Fibroblast of skin of back (primary cell): Measurements from ENCODE around the gene TEK. TPM values are rescaled to one million over a fixed set of nuclear protein-coding genes. Genes with fewer than 3 reads are reported as not detected.
"Not testable (repeated sequence)": the region's sequence is repeated elsewhere in the genome, so short reads cannot be mapped to it uniquely, and the experiment has no call there.

Experiments
- DNase-seq: peaks from one replicate; pipeline ENCODE4 v3.0.0-alpha.2; 2013
- polyA plus RNA-seq, 2 experiments: library from polyadenylated mRNA; unstranded; fragments of 120-200 nt; gene quantifications; one replicate each; pipeline ENCODE4 v1.2.1, GENCODE V29; 2013; ENCODE audit not compliant: insufficient read length in 2 of 2

TEK gene
- 11.2 TPM for polyA plus RNA-seq (2013, experiment 1 of 2; ENCODE audit: insufficient read length)
- polyA plus RNA-seq (2013, experiment 2 of 2; ENCODE audit: insufficient read length) = 4.6 TPM

DNA sequence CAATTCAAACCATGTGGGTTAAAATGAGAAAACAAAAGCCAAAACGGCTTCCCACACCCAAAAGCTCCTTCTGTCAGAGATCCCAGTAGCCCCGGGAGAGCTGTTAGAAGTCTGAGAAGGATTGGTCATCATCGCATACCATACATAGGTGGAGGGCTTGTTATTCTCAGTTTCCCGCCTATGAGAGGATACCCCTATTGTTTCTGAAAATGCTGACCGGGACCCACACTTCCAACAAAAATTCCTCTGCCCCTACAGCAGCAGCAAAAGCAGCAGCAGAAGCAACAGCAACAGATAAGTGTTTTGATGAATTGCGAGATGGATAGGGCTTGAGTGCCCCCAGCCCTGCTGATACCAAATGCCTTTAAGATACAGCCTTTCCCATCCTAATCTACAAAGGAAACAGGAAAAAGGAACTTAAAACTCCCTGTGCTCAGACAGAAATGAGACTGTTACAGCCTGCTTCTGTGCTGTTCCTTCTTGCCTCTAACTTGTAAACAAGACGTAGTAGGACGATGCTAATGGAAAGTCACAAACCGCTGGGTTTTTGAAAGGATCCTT lies at the start of gene TEK:
TEK (plus strand) TSS at position 245 of the 561 bp plus-strand sequence. CDS start 366 bp downstream, outside the sequence.
- peak; percentile 66 for DNase-seq

DNA sequence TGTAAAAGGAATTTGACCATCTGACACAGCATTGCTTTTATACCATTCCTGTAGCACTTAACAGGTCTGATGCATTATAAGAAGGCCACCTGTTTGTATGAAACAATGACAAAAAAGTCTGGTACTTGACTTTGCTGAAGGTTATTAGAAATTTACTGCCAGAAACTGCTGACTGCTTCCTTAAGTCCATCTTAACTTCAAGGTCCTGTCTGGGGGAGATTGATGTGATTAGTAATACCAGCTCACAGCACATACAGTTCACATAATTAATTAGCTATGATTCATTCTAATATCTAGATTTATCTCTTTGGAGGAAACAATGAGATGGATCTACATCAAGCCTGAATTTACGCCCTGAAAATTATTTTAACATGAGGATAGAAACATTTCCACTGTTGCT lies 49.6 kb upstream of the TEK start:
- no peak for DNase-seq

DNA sequence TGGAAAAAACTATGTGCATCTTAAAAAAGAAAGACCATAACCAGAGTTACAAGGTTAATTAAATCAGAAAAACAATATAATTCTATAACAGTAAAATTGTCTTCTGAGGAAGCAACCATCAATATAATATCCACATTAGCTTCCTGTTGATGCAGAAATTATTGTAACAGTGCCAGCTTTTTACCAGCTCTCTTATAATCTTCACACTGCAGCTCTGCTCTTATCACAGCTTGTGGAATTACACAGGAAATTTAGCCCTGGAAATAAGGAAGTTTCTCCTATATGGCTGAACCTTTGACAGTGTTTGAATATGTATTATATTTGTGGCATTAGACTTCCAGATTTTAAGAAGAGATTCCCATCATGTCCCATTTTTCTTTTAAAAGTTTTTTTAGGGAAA lies 49.1 kb upstream of the TEK start:
- DNase-seq = no peak

DNA sequence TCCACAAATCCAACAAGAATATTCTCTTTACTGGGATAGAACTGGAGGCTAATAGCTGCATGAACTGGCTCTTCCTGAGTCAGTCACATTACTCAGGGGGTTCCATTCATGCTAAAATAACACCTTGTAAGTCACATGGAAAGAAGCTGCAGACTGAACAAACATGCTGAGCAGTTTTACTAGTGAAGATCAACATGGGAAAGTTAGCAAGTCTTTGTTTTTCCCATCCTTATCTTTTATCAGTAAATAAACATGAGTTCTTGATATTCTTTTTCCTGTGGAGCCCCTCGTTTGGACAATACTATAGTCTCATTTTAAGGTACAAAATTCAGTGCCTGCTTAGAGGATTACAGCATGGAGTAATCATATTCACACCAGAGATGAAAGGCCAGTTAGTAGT lies 43.7 kb upstream of the TEK start:
- DNase-seq = peak; percentile 40

DNA sequence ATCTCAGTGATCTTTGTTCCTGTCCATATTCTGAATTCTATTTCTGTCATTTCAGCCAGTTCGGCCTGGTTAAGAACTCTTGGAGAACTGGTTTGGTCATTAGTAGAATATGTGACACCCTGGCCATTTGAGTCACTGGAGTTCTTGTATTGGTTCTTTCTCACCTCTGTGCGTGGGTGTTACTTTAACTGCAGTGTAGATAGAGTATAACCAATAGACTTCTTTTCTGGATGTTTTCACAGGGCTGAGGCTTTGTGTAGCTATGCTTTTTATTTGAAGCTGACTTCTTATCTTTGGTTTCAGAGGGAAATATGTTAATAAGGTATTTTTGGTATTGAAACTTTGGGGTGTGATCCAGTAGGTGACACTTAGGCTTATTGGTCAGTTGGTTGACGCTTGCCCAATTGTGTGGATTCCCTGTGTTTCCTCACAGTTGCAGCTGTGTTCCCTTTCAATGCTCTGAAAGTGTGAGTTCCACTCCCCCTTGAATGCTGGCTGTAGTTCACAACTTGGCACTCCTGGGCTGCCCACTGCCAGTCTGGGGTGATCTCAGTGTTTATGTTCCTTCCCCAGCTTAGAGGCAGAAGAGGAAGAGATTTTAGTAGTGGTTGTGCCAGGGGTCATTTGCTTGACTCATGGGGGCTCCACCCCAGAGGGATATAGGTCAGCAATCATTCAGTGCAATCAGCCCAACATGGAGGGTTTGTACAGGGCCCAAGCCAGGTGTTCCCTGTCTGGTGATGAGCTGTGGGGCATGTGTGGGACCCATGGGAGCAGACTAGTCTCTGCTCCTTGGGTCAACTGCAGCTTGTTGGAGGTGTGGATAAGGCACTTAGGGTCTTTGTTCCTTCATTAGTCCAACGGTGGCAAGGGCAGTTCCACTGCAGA lies 34.9 kb upstream of the TEK start:
- no peak for DNase-seq

DNA sequence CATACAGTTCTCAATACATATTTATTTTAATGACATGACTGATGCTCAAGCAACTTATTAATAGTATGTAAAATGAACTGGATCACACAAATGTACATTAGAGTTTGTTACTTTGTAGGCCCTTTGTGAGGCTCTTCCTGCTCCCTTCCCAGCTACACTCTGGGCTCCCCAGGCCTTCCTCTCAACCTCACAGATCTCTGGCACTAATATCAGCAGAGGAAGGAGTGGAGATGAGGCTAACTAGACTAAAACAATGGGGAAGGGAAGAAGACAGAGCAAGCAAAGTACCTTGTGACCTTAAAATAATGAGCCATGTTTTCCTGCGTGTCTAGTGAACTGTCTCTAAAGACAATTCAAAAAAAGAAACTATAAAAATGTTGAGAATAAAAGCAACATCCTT lies 30.3 kb upstream of the TEK start:
- DNase-seq = no peak

DNA sequence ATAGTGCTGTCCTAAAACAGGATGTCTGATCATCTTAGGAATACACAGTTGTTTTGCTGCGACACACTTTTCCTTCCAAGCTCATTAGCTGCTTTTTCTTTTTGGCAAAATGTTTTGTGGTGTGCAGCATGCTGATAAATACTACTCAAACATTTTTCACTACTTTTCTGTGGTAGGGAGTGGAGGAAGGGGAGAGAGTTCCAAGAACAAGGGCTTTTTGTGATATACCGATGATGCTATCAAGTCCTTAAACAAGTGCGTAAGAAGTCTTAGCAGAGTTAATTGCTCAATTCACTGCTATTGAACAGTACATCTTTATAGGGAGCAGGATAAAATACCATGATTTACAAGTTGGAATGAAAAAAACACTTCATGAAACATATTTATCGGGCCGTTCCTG lies 23.6 kb upstream of the TEK start:
- DNase-seq = no peak

DNA sequence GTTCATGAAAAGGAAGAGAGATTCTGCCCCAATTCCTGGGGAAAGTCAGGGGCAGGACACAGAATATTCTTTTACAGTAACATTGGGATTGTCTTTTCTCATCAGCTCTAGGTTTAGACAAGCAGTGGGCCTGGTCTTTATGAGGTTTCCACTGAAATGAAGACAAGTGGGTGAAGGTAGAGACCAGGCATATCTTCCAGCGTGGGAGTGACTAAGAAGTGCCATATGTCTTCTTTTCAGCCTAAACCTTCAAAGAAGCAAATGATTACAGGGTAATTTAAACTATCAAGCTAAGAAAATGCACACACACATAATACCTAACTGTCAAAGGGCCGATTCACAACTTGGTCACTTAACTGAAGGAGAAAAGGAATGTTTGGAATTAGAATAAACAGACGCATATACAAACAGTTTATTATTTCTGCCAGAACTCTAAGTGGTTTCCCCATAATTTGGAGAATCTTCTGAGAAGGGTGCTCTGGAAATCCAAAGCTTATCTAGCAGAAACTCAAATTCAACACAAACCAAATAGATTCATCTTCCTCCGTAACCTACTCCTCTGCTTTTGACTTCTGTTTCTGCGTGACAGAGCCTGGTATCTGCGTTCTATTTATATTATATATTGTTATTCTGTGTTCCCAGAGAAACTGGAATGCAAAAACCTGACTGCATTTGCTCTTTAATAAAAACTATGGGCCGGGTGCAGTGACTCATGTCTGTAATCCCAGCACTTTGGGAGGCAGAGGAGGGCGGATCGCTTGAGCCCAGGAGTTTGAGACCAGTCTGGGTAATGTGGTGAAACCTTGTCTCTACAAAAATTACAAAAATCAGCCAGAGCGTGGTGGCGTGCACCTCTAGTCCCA lies 22.0 kb upstream of the TEK start:
- peak; percentile 93 for DNase-seq

DNA sequence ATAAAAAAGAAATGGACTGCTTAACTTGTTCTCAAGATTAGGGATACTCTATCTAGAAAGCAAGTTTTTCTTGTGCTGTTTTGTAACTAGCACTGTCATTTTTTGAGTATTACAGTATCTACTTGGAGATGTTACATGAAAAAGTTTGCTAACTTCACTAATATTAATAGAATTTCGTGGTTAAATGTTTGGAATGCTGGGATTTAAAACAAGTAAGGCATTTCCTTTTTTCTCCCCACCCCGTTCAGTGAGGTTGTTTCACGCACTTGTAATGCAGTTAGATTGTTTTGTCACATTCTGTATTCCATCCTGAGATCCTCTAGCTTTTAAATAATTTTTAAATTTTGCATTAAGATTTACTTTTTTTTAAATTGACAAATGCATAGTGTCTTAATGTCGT lies 20.0 kb upstream of the TEK start:
- peak; percentile 88 for DNase-seq

DNA sequence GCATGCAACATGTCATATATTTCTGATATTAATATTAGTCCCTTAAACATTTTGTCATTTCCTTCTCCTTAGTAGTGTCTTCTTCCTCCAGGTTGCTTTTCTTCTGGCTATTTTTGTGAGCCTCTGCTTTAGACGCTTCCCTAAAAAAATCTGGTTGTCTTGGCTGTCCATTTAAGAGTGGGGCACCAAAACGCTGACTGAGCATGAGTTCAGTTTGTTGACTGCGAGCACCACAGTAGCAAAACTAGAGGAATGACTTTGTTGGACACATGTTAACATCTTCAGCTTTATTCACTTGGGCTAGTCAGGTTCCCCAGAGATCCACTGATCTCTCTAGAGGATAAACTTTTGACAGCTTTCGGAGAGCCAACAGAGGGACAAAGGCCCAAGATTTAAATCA lies 19.3 kb upstream of the TEK start:
- no peak for DNase-seq

DNA sequence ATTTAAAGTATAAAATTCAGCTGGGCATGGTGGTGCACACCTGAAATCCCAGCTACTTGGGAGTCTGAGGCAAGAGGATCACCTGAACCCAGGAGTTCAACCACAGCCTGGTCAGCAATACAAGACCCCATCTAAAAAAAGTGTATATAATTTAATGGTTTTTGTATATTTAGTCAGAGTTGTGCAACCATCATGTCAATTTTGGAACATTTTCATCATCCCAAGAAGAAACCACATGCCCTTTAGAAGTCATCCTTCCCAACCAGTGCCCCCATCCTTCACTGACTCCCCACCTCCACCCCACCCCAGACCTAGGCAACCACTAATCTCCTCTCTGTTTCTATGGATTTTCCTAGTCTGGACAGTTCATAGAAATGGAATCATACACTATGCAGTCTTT lies 18.8 kb upstream of the TEK start:
- no peak for DNase-seq

DNA sequence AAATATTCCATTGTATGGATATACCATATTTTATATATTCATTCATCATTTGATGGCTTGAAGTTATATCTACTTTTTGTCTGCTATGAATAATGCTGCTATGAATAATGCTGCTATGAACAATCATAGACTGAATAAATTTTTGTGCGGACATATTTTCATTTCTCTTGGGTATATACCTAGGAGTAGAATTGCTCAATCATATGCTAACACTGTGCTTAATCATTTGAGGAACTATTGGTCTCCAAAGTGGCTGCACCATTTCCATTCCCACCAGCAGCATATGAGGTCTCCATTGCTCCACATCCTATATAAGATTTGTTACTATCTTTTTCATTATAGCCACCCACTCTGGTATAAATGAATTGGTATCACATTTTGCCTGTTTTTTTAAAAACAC lies 18.3 kb upstream of the TEK start:
- no peak for DNase-seq

DNA sequence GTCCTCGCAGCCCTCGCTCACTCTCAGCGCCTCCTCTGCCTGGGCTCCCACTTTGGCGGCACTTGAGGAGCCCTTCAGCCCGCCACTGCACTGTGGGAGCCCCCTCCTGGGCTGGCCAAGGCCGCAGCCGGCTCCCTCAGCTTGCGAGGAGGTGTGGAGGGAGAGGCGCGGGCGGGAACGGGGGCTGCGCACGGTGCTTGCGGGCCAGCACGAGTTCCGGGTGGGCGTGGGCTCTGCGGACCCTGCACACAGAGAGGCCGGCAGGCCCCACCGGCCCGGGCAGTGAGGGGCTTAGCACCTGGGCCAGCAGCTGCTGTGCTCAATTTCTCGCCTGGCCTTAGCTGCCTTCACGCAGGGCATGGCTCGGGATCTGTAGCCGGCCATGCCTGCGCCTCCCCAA lies 16.5 kb upstream of the TEK start:
- not testable (repeated sequence) for DNase-seq

DNA sequence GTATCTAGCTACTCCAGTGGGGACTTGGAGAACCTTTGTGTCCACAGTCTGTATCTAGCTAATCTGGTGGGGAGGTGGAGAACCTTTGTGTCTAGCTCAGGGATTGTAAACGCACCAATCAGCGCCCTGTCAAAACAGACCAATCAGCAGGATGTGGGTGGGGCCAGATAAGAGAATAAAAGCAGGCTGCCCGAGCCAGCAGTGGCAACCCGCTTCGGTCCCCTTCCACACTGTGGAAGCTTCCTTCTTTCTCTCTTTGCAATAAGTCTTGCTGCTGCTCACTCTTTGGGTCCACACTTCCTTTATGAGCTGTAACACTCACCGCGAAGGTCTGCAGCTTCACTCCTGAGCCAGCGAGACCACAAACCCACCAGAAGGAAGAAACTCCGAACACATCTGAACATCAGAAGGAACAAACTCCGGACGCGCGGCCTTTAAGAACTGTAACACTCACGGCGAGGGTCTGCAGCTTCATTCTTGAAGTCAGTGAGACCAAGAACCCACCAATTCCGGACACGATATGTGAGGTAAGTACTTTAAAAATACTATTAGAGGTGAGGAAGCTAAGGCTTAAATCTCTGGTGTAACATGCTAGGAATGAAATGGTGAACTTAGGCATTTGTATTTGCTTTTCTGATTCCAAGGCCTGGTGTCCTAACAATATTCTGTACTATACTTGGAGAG lies 15.5 kb upstream of the TEK start:
- DNase-seq = not testable (repeated sequence)

DNA sequence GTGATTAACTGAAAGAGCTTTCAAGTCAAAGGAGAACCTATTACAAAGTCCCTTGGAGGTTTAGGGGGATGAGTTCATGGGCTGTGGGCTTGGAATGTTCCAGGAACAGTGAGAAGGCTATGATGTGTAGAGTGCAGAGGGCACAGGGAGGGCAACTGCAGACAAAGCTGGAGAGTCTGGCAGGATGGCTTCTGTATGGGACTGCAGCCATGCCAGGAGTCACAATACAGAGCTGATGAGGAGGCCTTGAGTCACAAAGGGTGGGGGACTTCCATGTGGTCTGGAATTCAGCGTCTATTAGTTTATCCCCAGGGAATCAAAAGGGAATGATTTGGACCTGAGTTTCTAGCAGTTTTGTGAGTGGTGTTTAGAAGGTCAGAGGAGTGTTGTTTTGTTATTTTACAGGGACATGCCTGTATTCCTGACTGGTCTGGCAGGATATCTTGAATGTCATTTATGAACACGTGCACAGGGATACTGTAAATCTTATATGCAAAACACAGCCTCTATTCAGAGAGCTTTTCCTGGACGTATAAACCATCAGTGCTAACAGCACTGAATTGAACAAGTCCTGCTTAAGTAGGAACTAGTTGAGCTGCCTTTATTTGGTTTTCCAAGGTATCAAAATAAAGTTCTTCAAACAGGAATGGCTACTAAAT lies 14.3 kb upstream of the TEK start:
- peak; percentile 95 for DNase-seq

DNA sequence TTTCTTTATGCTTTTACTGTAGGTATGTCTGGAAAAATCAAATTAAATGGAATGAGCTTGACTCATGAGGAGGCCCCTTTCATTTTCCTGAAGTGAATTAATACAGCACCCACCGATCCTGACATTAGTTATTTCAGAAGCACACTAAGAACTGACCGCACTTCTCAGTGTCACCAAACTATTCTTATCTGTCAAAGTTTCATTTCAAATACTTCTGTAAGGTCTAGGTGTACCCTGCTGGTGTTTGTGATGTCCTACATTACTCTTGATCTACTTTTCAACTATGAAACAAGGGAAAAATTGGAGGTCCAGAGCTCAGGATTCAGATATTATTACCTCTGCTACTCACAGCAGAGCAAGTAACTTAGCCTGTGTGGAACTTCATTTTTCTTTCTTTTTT lies 1.8 kb upstream of the TEK start:
- no peak for DNase-seq

DNA sequence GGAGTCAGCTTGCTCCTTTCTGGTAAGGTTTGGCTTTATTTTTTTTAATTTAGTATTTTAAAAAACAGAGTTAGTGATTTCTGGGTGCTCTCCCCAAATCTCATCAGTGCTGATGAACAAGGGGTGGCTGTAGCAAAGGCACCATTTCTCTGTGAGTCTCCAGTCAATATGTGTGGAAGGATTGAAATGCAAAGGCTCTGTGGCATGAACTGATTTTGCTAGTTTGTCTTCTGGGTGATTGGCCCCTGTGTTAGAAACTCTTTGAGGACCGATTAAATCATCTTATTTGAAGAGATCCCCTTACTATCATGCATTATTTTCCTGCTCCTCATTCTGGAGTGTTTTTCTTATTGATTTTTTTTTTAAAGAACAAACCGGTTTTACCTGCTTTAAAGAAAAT lies 596 bp downstream of the TEK start:
- DNase-seq = no peak

DNA sequence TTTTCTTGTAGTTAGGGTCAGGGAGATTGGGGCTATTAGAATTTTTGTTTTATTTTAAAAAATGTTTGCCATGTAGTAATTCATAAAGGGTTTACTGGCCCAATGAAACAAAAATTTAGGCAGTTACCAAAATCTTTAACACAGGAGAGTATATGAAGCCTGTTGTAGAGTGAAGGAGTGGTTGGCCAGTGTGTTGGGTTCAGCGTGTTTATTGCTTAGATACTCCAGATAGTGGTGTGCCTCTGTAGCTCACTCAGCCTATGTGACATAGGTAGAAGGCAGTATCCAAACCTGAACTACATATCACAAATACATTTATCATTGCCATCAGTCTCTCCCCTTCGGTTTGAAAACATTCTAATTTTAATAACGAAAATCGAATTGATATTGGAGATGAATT lies 1.2 kb downstream of the TEK start:
- no peak for DNase-seq

DNA sequence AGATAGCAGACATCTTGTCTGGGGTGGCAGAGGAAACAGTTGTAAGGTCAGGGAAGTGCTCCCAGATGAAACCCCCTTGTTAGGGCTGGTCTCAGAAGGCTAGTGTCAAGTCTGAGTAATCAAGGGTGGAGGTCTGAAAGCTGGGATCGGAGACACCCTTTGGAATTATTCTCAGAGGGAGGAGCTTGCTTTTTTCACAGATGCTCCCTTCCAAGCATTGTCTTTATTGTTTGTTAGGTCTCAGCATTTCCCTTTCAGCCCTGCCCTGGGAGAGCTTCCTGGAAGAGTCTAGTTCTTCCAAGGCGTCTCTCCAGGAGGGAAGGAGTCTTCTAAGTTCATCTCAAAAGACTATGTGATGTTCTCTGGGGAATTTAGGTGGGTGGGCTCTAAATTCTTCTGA lies 3.2 kb downstream of the TEK start:
- DNase-seq = no peak

DNA sequence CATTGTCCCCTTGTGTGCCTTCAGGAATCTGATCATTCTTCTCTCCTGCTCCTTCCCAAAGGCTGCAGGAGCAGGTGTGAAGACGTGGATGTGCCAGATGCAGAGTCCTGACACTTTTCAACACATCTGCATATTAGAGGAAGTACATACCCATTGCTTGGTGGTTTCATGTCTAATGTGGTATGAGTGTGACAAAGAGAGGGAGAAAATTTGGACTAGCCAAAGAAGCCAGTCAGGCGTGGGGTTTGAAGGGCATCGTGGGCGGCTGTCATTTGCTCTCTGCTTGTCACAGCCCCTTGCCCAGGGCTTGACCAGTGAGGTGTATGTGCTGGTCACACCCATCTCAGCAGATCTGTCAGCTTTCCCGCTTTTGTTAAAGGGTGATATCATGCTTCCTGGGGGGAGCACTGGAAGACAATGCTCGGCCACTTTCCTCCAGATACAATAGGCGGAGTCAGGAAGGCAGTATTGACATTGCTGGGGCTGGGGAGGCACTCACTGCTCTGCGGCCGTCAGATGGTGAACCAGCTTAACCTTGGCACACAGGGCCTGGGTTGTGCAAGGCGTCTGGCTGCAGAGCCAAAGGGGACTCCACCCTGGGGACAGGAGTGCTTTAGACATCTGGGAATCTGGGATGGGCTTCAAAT lies 8.6 kb downstream of the TEK start:
- peak; percentile 45 for DNase-seq

DNA sequence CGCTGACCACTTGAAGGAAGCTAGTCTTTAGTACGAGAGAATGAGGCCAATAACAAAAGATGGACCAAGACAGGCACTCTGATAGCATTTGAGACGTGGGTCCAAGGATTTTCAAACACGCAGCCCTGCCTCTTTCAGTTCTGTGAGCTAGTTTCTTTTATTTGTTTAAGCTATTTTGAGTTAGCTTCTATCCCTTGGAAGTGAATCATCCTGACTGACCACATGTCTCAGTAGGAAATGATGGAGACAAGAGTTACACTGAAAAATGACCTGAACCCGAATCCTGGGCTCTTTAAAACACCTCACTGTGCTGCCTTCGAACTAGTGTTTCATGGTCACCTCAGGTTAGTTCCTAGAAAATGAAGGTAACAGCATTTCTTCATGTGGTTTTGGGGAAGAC lies 9.9 kb downstream of the TEK start:
- peak; percentile 77 for DNase-seq

DNA sequence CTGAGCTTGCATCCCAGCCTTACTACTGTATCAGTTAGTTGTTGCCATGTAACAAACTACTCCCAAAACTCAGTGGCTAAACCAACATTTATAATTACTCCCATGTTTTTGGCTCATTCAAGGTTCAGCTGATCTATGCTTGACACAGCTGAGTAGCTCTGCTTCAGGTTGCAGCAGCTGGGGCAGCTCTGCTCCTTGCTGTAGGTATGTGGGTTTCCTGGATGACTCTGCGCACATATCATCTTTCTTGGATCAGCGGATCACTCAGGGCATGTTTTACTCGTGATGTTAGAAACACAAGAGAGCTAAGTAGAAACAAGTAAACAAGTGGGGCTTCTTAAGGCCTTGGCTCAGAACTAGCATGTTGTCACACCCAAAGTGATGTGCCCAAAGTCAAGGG lies 15.1 kb downstream of the TEK start:
- DNase-seq = no peak
